Loucy (cell line): ENCODE measurements around the gene NRARP.
"Not testable (repeated sequence)": the region's sequence is repeated elsewhere in the genome, so short reads cannot be mapped to it uniquely, and the experiment has no call there.

ENCODE experiments used
- H2AFZ ChIP-seq: fragments of 200-600 bp; sonication (generic); 2 replicates; pipeline ENCODE4 v1.6.0; 2016; ENCODE audit warnings: antibody characterized with exemption, mild to moderate bottlenecking, low read length, moderate library complexity
- H3F3A ChIP-seq: fragments of 200-600 bp; 2 replicates; pipeline ENCODE4 v1.6.0; 2016; ENCODE audit warnings: antibody characterized with exemption, low read depth, mild to moderate bottlenecking
- H3K27me3 ChIP-seq: fragments of 200-600 bp; sonication (generic); 2 replicates; pipeline ENCODE4 v1.6.1; 2014; ENCODE audit warnings: low read length, mild to moderate bottlenecking; ENCODE audit not compliant: insufficient read depth, poor library complexity, severe bottlenecking
- H3K36me3 ChIP-seq: fragments of 200-600 bp; sonication (generic); 2 replicates; pipeline ENCODE4 v1.6.1; 2016; ENCODE audit warnings: low read length; ENCODE audit not compliant: insufficient read depth
- H3K4me1 ChIP-seq: fragments of 200-600 bp; sonication (generic); 2 replicates; pipeline ENCODE4 v1.5.1; 2014; ENCODE audit warnings: low read length, mild to moderate bottlenecking; ENCODE audit not compliant: insufficient read depth, poor library complexity, severe bottlenecking
- H3K4me2 ChIP-seq: fragments of 200-600 bp; sonication (generic); 2 replicates; pipeline ENCODE4 v1.6.0; 2014; ENCODE audit warnings: antibody characterized with exemption, low read length, low read depth, mild to moderate bottlenecking; ENCODE audit not compliant: poor library complexity, severe bottlenecking
- H3K4me3 ChIP-seq: fragments of 200-600 bp; sonication (generic); 2 replicates; pipeline ENCODE4 v1.5.1; 2014; ENCODE audit warnings: low read length, mild to moderate bottlenecking, mixed read lengths; ENCODE audit not compliant: poor library complexity, severe bottlenecking
- H3K79me2 ChIP-seq: fragments of 200-600 bp; sonication (generic); 2 replicates; pipeline ENCODE4 v1.6.1; 2014; ENCODE audit warnings: low read length; ENCODE audit not compliant: insufficient read depth
- H3K9ac ChIP-seq: fragments of 200-600 bp; sonication (generic); 2 replicates; pipeline ENCODE4 v1.6.0; 2014; ENCODE audit warnings: mild to moderate bottlenecking, low read depth, low read length, moderate library complexity; ENCODE audit not compliant: poor library complexity, severe bottlenecking
- H3K9me2 ChIP-seq: fragments of 200-600 bp; sonication (generic); replicated peaks from 2 replicates; pipeline ENCODE4 v1.6.1; 2016; ENCODE audit warnings: low read depth, low read length, mixed read lengths
- H3K9me3 ChIP-seq: fragments of 200-600 bp; sonication (generic); 2 replicates; pipeline ENCODE4 v1.6.1; 2014; ENCODE audit warnings: mild to moderate bottlenecking, antibody characterized with exemption, low read length, low read depth; ENCODE audit not compliant: insufficient read depth
- H4K20me1 ChIP-seq: fragments of 200-600 bp; sonication (generic); 2 replicates; pipeline ENCODE4 v1.6.0; 2014; ENCODE audit warnings: antibody characterized with exemption, low read length, mild to moderate bottlenecking; ENCODE audit not compliant: insufficient read depth, poor library complexity, severe bottlenecking
- EZH2phosphoT487 ChIP-seq: fragments of 200-600 bp; IDR thresholded peaks from 2 replicates; pipeline ENCODE4 v1.6.1; 2018; ENCODE audit warnings: antibody characterized with exemption, mild to moderate bottlenecking, moderate library complexity, borderline replicate concordance
- TF ChIP-seq, protein P1 (sequence below): fragments of 200-600 bp; sonication (generic); conservative IDR thresholded peaks from 2 replicates; pipeline ENCODE4 v1.5.1; 2014; ENCODE audit warnings: mild to moderate bottlenecking, antibody characterized with exemption, low read length

NRARP gene

DNA sequence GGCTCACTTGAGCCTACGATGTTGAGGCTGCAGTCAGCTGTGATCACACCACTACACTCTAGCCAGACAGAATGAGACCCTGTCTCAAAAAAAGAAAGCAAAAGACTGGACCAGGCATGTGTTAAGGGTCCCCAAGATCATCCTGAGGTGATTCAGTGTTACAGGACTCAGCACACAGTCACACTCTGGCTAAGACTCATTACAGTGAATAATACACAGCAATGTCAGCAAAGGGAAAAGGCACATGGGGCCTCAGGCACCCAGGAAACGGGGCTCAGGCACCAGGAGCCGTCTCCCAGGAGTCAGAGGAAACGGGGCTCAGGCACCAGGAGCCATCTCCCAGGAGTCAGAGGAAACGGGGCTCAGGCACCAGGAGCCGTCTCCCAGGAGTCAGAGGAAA lies 39.2 kb upstream of the NRARP start:
- H3K4me3 ChIP-seq: no peak overlapping the region
- no peaks in the 10 kb centered on the region for H3F3A ChIP-seq
- no peaks in the 10 kb centered on the region for H3K27me3 ChIP-seq
- H3K4me2 ChIP-seq: no peak overlapping the region
- H2AFZ ChIP-seq: no peak overlapping the region
- no peaks in the 10 kb centered on the region for H4K20me1 ChIP-seq
- H3K9ac ChIP-seq: no peak overlapping the region
- TF ChIP-seq EZH2phosphoT487: no peak
- TF ChIP-seq, protein P1, sequence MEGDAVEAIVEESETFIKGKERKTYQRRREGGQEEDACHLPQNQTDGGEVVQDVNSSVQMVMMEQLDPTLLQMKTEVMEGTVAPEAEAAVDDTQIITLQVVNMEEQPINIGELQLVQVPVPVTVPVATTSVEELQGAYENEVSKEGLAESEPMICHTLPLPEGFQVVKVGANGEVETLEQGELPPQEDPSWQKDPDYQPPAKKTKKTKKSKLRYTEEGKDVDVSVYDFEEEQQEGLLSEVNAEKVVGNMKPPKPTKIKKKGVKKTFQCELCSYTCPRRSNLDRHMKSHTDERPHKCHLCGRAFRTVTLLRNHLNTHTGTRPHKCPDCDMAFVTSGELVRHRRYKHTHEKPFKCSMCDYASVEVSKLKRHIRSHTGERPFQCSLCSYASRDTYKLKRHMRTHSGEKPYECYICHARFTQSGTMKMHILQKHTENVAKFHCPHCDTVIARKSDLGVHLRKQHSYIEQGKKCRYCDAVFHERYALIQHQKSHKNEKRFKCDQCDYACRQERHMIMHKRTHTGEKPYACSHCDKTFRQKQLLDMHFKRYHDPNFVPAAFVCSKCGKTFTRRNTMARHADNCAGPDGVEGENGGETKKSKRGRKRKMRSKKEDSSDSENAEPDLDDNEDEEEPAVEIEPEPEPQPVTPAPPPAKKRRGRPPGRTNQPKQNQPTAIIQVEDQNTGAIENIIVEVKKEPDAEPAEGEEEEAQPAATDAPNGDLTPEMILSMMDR: no peak
- H3K36me3 ChIP-seq: no peaks in the 10 kb centered on the region
- peaks cover 10% of the 10 kb centered on the region; the same call in 1 of the 2 replicates for H3K9me3 ChIP-seq
- no peaks in the 10 kb centered on the region for H3K4me1 ChIP-seq
- no peaks in the 10 kb centered on the region for H3K79me2 ChIP-seq
- H3K9me2 ChIP-seq: no peaks in the 10 kb centered on the region

DNA sequence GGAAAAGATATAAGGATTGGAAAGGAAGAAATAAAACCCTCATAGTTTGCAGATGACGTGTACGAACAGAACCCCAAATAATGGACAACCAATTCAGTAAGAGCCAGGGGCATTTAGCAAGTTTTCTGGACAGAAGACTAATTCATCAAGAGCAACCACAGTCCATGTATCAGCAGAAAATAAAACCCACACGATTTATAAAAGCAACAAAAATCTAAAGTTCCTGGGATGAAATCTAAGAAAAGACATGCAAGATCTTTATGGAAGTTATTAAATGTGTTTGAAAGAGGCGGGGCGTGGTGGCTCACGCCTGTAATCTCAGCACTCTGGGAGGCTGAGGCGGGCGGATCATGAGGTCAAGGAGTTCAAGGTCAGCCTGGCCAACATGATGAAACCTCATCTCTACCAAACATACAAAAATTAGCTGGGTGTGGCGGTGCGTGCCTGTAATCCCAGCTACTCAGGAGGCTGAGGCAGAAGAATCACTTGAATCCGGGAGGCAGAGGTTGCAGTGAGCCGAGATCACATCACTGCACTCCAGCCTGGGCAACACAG lies 37.9 kb upstream of the NRARP start:
- not testable (repeated sequence) for H3K9ac ChIP-seq, H3K79me2 ChIP-seq, H4K20me1 ChIP-seq, H3F3A ChIP-seq, H3K4me2 ChIP-seq, H3K36me3 ChIP-seq, H2AFZ ChIP-seq, H3K9me2 ChIP-seq, H3K4me1 ChIP-seq, H3K27me3 ChIP-seq, H3K4me3 ChIP-seq
- peaks cover 14% of the 10 kb centered on the region; the same call in 1 of the 2 replicates for H3K9me3 ChIP-seq

DNA sequence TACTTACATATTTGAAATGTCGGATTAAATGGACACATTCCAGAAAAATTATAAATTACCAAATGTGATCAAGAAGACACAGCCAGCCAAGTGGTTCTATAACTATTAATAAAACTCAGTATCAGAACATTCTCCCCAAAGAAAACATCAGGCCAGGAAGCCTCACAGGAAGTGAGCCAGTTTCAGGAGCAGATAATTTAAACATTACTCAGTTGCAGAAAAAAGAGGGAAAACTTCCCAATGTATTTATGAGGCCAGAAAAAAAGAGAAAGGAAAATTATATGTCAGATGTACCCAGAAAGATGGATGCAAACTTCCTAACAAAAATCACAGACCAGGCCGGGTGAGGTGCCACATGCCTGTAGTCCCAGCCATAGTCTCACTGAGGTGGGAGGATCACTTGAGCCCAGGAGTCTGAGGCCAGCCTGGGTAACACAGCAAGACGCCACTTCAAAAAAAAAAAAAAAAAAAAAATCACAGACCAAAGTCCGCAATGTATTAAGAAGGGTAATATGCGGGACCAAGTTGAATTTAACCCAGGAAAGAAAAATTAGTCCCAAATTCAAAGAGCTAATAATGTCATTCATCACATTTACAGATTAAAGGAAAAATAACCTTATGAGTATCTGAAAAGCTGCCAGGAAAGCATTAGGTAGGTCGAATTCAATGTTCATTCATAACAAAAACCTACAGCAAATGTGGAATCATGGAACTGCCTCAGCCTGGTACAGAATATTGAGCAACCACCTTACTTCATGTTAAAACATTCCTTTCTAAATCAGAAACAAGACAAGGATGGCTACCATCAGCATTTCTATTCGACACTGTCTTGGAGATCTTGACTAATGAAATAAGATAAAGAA lies 37.2 kb upstream of the NRARP start:
- no peaks in the 10 kb centered on the region for H3K9me2 ChIP-seq
- no peaks in the 10 kb centered on the region for H3K4me1 ChIP-seq
- H3K79me2 ChIP-seq: no peaks in the 10 kb centered on the region
- no peak overlapping the region for H3K4me2 ChIP-seq
- TF ChIP-seq, protein P1: no peak
- no peak for TF ChIP-seq EZH2phosphoT487
- H3K36me3 ChIP-seq: no peaks in the 10 kb centered on the region
- no peak overlapping the region for H3K4me3 ChIP-seq
- no peaks in the 10 kb centered on the region for H4K20me1 ChIP-seq
- H3K9ac ChIP-seq: no peak overlapping the region
- H3K27me3 ChIP-seq: no peaks in the 10 kb centered on the region
- H3K9me3 ChIP-seq: peaks cover 12% of the 10 kb centered on the region; the same call in 1 of the 2 replicates
- H3F3A ChIP-seq: no peaks in the 10 kb centered on the region
- H2AFZ ChIP-seq: no peak overlapping the region
